GM19240 (cell line): ENCODE data around the gene CSGALNACT2.

Experiments
- DNase-seq: peaks from one replicate; pipeline ENCODE4 v3.0.0; 2011; ENCODE audit warnings: low spot score; ENCODE audit not compliant: insufficient read length

Gene CSGALNACT2

GRCh38 chr10:43226851-43227845 lies 88.9 kb downstream of the CSGALNACT2 start:
- no peak for DNase-seq

- DNase-seq = no peak
Measured at GRCh38 chr10:43227911-43228782, 89.9 kb downstream of the CSGALNACT2 start.

GRCh38 chr10:43228783-43229207 lies 90.5 kb downstream of the CSGALNACT2 start:
- DNase-seq = no peak

GRCh38 chr10:43229208-43230061 lies 91.2 kb downstream of the CSGALNACT2 start:
- DNase-seq = no peak

GRCh38 chr10:43230101-43230908 lies 92.1 kb downstream of the CSGALNACT2 start:
- no peak for DNase-seq

- no peak for DNase-seq
Measured at GRCh38 chr10:43230909-43231522, 92.8 kb downstream of the CSGALNACT2 start.

GRCh38 chr10:43231523-43232078 lies 93.4 kb downstream of the CSGALNACT2 start:
- DNase-seq = no peak

- no peak for DNase-seq
Measured at GRCh38 chr10:43233601-43234430, 95.6 kb downstream of the CSGALNACT2 start.

GRCh38 chr10:43234471-43235041 lies 96.3 kb downstream of the CSGALNACT2 start:
- DNase-seq = no peak
